Measurements from ENCODE around the gene CYP27C1.

CYP27C1 gene

DNA sequence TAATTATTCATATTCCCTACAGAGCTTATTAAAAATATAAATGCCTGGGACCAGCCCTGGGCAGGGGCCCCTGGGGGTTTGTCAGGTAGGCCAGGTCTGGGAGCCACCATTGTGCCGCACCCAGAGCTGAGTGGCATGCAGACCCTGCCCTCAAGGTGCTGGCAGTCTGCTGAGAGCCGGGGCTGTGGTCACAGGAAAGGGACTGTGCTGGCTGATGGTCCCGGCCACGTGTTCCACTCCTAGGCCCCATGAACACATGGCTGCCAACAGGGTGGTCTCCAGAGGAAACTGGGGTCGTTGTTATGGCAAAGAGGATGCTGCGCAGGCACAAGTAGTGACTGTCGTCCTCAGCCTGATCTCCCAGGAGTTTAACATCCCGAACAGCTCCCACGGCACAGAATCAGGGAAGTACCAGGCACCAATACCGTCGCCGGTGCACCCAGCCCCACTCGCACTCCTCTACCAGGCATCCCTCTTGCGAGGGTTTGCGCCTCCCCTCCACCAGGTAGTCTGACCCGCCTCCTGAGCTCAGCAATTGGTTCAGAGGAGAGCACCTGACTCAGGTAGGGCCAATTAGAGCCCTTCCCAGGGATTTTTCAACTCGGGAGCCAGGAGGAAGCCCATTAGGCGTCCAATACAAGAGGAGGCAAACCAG, 73.9 kb downstream of the CYP27C1 start:
- DNase-seq = no peak

- no peak for DNase-seq
Measured at GRCh38 chr2:127145280-127145895, 74.7 kb downstream of the CYP27C1 start.

DNA sequence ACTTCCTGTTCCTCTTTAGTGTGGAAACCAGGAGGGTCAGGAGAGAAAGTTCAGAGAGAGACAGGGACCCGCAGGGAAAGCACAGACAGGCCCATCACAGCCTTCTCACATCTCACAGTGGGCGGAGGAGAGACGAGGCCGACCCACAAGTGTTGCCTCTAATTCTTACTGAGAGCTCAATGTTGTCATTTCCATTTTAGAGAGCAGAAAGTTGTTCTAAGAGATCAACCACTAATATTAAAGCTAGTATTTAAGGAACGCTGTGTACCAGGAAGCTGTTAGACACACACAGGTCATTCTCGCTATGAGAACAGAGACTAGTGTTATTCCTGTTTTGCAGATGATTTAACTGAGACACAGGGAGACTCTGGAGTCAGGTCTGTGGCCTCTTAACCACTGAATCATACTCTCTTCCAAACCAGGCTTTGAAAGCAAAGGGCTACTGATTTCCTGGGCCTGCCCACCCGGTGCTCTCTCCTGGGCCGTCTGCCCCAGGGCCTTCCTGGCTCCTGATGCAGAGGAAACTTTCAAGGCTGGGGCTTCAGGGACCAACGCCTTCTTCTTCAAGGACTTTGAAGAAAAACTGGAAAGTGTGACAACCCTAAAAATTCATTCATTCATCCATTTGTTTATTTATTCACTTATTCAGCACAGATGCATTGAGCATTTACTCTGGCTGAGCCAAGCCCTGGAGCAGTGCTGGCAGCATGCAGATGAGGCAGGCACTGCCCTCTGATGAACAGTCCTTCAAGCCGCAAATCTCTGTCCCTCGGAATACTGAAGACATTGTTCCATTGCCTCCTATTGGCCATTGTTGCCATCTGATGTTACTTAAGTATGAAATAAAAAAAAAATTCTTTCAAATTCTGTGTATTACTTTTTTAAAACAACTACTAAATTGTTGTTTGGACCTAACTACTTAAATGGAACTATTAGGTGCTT, 76.0 kb downstream of the CYP27C1 start:
- no peak for DNase-seq

DNA sequence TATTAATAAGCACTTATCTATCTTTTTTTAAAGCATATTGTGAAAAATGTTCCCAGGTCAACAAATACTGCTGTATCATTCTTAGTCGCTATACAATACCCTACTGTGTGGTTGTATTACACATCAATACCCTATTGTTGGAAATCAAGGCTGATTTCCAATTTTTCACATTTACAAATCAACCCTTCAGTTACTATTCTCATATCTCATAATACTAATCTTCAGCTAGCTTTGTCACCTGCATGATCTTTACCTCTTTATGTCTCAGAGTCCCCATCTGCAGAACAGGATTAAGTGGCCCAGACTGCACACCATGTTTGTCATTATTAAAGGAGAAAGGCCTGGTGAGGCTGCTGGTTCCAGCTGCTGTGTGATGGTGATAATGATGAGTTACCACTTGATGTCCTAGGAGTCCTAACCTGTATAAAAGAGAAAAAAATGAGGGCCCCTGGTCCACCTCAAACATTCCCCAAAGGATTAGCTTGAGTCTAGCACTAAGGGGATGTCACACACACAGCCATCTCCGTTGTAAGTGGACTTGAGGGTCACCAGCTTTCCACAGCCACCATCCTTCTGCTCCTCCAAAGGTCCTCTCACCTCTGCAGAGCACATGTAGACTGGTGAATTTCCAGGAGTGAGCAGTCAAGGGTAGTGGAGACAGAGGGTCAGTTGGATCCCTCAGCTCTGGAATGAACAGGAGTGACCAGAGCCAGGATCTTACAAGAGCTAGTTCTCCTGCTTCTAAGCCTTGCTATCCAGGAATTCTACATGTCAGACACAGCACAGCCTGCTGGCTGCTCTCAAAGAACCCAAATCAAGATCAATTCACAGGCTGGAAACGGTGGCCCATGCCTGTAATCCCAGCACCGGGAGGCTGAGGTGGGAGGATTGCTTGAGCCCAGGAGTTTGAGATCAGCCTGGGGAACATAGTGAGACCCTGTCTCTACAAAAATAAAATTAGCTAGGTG, 77.2 kb downstream of the CYP27C1 start:
- no peak for DNase-seq

DNA sequence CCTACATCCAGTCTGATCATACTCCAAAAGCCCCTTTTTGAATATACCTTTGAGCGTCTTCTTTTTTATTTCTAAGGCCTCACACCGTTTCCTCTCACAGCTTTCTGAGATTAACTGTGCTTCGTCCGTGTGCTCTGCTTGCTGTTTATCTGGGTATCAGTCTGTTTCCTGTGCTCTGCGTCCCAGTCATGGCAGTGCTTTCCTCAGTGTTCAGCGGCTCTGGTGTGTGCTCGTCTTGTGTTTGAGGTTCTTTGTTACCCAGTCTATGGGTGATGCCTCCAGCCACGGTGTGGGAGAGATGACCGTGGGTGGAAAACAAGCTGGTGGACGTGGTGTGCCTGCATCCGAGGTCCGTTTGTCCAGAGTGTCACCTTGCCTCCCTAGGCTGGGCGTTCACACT, 79.6 kb downstream of the CYP27C1 start:
- DNase-seq = no peak

GRCh38 chr2:127139766-127140165, 80.3 kb downstream of the CYP27C1 start:
- no peak for DNase-seq

DNA sequence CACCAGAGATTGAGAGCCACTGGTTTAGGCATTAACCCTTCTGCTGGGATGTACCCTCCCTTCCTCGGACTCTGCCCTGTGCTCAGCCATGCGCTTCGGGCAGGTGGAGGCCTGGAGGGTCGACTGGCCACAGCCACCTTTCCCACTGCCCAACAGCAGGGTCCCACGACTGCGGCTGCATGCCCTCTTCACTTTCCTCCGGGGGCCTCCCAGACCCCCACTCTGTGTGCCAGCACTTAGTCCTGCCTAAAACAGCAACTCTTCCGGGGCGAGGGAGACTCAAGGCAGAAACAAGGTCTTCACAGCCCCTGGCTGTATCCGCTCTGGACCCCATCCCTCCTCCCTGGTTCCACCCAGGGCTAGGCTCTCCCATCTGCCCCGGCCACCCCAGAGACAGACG, 81.8 kb downstream of the CYP27C1 start:
- no peak for DNase-seq

- no peak for DNase-seq
Measured at GRCh38 chr2:127137741-127138140, 82.4 kb downstream of the CYP27C1 start.

- DNase-seq = no peak
Measured at GRCh38 chr2:127137225-127137624, 82.9 kb downstream of the CYP27C1 start.

GRCh38 chr2:127134833-127135830, 85.0 kb downstream of the CYP27C1 start:
- no peak for DNase-seq

- no peak for DNase-seq
Measured at GRCh38 chr2:127134235-127134634, 85.9 kb downstream of the CYP27C1 start.
